Right atrium auricular region (tissue), 2 donors: ENCODE results near the gene CLDN1. TPM values are rescaled to one million over a fixed set of nuclear protein-coding genes. Genes with fewer than 3 reads are reported as not detected.

Experiments
- DNase-seq: peaks from one replicate; pipeline ENCODE4 v3.0.0-alpha.2; 2019; ENCODE audit warnings: low spot score
- H3K27ac ChIP-seq, 2 donors: fragments of 200-600 bp; sonication (generic); 1 replicate in 1 of 2; 2 replicates in 1 of 2; pipeline ENCODE4 v1.5.1; 2016 to 2019
- H3K27me3 ChIP-seq, 2 donors: fragments of 200-600 bp; sonication (generic); one replicate each; pipeline versions ENCODE4 v1.5.1 to v1.6.0; 2017 to 2019
- H3K36me3 ChIP-seq: fragments of 200-600 bp; sonication (generic); one replicate; pipeline ENCODE4 v1.5.1; 2016
- H3K4me1 ChIP-seq, 2 donors: fragments of 200-600 bp; sonication (generic); one replicate each; pipeline versions ENCODE4 v1.5.1 to v1.6.0; 2017 to 2019
- H3K4me3 ChIP-seq, 2 donors: fragments of 200-600 bp; sonication (generic); 1 replicate in 1 of 2; 2 replicates in 1 of 2; pipeline ENCODE4 v1.5.1; 2017 to 2019; ENCODE audit warnings: mild to moderate bottlenecking in 1 of 2, moderate library complexity in 1 of 2
- H3K9me3 ChIP-seq, 2 donors: fragments of 200-600 bp; sonication (generic); one replicate each; pipeline ENCODE4 v1.5.1; 2019
- total RNA-seq, 2 donors: library from RNA; depleted of rRNA; stranded (reverse); fragments of >200 nt; gene quantifications; one replicate each; pipeline ENCODE4 v1.1.0, GENCODE V29; 2016
- TF ChIP-seq, protein P1 (sequence below), 2 donors: fragments of 200-600 bp; sonication (generic); IDR thresholded peaks; one replicate each; pipeline ENCODE4 v1.5.1; 2019; ENCODE audit warnings: antibody characterized with exemption in 2 of 2

The CLDN1 gene
- total RNA-seq, 2 donors from 2014 or later: 9.0 to 12.7 TPM

DNA sequence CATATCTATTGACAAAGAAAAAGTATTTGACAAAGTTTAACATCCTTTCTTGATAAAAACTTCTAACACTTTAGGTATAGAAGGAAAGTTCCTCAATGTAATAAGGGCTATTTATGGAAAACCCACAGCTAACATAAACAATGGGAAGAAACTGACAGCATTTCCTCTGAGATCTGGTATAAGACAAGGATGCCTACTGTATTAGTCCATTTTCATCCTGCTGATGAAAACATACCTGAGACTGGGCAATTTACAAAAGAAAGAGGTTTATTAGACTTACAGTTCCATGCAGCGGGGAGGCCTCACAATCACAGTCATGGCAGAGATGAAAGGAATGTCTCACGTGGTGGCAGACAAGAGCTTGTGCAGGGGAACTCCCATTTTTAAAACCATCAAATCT is 17.8 kb upstream of the CLDN1 start:
- Histone ChIP-seq H3K4me1 (peaks cover 0 to 17% of the 10 kb centered on the region in 2 donors), H3K27me3 (no peaks in the 10 kb centered on the region), H3K9me3 (no peaks in the 10 kb centered on the region), H3K4me3 (no peak overlapping the region), H3K36me3 (no peaks in the 10 kb centered on the region), H3K27ac (no peak overlapping the region)
- TF ChIP-seq, protein P1, sequence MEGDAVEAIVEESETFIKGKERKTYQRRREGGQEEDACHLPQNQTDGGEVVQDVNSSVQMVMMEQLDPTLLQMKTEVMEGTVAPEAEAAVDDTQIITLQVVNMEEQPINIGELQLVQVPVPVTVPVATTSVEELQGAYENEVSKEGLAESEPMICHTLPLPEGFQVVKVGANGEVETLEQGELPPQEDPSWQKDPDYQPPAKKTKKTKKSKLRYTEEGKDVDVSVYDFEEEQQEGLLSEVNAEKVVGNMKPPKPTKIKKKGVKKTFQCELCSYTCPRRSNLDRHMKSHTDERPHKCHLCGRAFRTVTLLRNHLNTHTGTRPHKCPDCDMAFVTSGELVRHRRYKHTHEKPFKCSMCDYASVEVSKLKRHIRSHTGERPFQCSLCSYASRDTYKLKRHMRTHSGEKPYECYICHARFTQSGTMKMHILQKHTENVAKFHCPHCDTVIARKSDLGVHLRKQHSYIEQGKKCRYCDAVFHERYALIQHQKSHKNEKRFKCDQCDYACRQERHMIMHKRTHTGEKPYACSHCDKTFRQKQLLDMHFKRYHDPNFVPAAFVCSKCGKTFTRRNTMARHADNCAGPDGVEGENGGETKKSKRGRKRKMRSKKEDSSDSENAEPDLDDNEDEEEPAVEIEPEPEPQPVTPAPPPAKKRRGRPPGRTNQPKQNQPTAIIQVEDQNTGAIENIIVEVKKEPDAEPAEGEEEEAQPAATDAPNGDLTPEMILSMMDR (IDR thresholded peaks at IDR 0.05): no peak
- no peak for DNase-seq

GRCh38 chr3:190339130-190339529 is 16.9 kb upstream of the CLDN1 start:
- no peak for DNase-seq
- Histone ChIP-seq H3K4me3 (no peak overlapping the region), H3K9me3 (no peaks in the 10 kb centered on the region), H3K27ac (no peak overlapping the region), H3K4me1 (peaks cover 0 to 10% of the 10 kb centered on the region in 2 donors), H3K27me3 (no peaks in the 10 kb centered on the region), H3K36me3 (no peaks in the 10 kb centered on the region)
- TF ChIP-seq, protein P1 (IDR thresholded peaks at IDR 0.05): peak in 1 of 2 donors; percentile 9

DNA sequence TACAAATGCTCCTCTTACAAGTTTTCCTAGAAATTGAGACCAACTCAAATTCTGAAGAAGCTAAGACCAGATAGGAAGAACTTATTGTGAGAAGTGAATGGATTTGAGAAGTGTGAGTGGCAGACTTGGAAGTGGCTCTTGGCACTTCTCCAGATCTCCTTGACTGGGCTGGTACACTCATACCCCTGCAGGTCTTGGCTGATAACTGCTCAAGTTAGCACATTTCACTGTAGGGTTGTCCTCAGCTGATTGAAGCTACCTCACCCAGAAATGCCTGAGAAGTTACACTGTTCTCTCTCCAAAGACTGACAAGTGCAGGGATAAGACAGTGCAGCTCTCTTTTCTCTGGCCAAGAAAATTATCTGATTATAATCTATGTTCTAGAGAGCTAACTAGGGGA is 16.5 kb upstream of the CLDN1 start:
- TF ChIP-seq, protein P1 (IDR thresholded peaks at IDR 0.05): no peak

DNA sequence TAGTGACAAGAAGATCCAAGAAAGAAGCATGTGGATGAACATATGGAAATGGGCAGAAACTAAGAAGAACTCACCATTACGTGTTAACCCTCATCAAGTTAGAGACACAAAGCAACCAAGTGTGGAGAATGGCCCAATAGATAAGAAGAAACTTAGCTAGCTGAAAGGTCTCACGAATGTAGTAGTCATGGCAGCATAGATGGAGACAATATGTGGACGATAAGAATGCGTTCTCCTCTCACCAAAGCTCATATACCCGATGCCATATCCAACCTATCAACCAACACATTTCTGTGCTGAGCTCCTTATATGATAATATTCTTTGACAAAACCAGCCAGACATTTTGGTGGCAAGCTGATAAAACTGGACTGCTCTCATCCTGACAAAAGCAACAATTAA is 15.1 kb upstream of the CLDN1 start:
- Histone ChIP-seq H3K27me3 (no peaks in the 10 kb centered on the region), H3K4me1 (peaks cover 0 to 10% of the 10 kb centered on the region in 2 donors), H3K4me3 (no peak overlapping the region), H3K27ac (peak overlapping the region; percentile 17 to 51), H3K36me3 (no peaks in the 10 kb centered on the region), H3K9me3 (no peaks in the 10 kb centered on the region)
- TF ChIP-seq, protein P1 (IDR thresholded peaks at IDR 0.05): no peak
- no peak for DNase-seq

More for the DNA sequence above, 16.5 kb upstream of the CLDN1 start:
- Histone ChIP-seq H3K4me3 (no peak overlapping the region), H3K27me3 (no peaks in the 10 kb centered on the region), H3K36me3 (no peaks in the 10 kb centered on the region), H3K4me1 (peaks cover 0 to 10% of the 10 kb centered on the region in 2 donors), H3K27ac (no peak overlapping the region), H3K9me3 (no peaks in the 10 kb centered on the region)
- no peak for DNase-seq

- Histone ChIP-seq H3K4me1 (peaks cover 0 to 10% of the 10 kb centered on the region in 2 donors), H3K9me3 (no peaks in the 10 kb centered on the region), H3K36me3 (no peaks in the 10 kb centered on the region), H3K4me3 (no peak overlapping the region), H3K27ac (peak overlapping the region; percentile 17 to 51), H3K27me3 (no peaks in the 10 kb centered on the region)
- TF ChIP-seq, protein P1 (IDR thresholded peaks at IDR 0.05): no peak
- no peak for DNase-seq
Measured at GRCh38 chr3:190336516-190337189, 14.4 kb upstream of the CLDN1 start.

DNA sequence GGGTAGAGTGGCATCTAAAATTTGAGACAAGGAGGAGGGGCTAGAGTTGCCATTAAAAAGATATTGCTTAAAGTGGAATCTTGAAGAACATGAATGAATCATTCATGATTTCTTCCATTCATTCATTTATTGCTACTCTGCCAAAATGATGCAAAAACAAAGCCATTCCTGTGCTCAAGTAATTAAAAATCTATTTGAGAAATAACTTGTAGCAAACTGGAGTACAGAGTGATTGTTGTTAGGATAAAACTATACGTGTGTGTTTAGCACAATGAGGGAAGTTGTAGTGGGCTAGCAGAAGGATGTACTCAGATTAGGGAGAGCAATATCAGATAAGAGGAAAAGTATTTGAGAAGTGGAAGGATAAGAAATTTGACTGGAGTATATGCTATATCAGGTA is 11.7 kb upstream of the CLDN1 start:
- TF ChIP-seq, protein P1 (IDR thresholded peaks at IDR 0.05): no peak

More for the DNA sequence above, 11.7 kb upstream of the CLDN1 start:
- H3K4me1 ChIP-seq: peaks cover 0 to 13% of the 10 kb centered on the region in 2 donors
- no peak overlapping the region for H3K4me3 ChIP-seq
- H3K9me3 ChIP-seq: no peaks in the 10 kb centered on the region
- DNase-seq: no peak
- no peak overlapping the region for H3K27ac ChIP-seq
- no peaks in the 10 kb centered on the region for H3K27me3 ChIP-seq
- no peaks in the 10 kb centered on the region for H3K36me3 ChIP-seq
